ENCODE results near the gene ASCL3.
"Not testable (repeated sequence)": the region's sequence is repeated elsewhere in the genome, so short reads cannot be mapped to it uniquely, and the experiment has no call there.

Gene ASCL3

DNA sequence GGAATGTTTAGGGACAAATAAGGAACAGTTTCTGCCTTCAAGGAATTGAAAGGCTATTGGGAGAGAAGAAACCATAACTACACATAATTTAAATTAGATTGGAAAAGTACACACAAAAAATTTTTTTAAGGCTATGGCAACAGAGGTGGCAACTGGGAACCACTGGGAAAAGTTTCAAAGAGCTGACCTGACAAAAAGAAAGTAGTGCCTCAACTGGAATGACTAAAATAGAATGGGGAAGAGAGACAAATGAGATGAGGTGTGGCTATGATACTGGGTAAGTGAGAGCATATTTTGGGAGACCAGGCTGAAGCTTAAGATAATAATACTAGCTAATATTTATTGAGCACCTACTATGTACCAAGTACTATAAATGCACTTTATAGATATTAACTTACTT lies 34.7 kb downstream of the ASCL3 start:
- no peak for DNase-seq

DNA sequence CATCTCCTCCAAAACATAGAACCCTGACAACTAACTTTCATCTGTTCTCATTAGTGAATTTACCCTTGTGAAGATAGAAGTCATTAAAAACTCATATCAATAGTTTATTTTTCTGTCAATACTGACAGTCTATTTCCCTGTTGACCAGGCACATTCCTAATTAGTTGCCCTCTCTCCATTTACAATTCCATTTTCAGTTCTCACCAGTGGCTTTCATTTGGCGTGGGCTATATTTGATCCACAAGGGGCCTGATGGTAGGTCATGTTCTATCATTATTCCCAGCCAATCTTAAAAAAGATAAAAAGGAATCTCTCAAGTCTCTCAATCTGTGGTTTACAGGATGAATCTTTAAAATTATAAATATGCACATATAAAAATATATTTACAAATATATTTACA lies 35.7 kb downstream of the ASCL3 start:
- DNase-seq, result no peak

DNA sequence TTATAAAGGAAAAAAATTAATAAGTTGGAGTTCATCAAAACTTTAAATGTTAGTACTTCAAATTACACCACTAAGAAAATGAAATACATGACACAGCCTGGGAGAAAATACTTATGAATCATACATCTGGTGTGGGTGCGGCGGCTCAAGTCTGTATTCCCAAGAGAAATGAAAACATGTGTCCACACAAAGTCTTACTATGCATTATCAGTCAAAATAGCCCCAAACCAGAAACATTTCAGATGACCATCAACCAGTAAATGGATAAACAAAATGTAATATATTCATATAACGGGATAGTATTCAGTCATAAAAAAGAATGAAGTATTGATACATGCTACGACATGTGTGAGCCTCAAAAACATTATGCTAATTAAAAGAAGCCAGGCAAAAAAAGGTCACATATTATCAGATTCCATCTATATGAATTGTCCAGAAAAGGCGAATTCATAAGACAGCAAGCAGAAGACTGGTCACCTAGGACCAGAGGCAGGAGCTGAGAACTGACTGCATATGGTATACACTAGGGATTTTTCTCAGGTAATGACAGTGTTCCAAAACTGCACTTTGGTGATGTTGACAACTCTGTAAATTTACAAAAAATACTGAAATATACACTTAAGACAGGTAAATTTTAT lies 37.2 kb downstream of the ASCL3 start:
- DNase-seq, result no peak

DNA sequence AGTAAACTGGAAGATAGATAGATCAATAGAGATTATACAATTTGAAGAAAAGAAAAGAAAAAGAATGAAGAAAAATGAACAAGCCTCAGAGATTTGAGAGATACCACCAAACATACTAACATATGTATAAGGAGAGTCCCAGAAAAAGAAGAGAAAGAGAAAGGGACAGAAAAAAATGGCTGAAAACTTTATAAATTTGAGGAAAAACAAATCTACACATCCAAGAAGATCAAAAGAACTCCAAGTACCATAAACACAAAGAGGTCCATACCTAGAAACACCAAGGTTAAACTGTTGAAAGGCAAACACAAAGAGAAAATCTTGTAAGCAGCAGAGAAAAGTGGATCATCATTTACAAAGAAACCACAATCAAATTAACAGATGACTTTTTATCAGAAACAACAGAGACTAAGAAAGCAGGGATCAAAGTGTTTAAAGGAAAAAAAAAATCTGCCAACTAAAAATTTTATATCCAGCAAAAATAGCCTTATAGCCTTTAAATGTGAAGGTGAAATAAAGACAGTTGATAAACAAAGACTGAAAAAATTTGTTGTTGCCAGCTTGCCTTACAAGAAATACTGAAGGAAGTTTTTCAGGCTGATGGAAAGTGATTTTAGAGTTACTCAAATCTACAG lies 43.6 kb downstream of the ASCL3 start:
- no peak for DNase-seq

DNA sequence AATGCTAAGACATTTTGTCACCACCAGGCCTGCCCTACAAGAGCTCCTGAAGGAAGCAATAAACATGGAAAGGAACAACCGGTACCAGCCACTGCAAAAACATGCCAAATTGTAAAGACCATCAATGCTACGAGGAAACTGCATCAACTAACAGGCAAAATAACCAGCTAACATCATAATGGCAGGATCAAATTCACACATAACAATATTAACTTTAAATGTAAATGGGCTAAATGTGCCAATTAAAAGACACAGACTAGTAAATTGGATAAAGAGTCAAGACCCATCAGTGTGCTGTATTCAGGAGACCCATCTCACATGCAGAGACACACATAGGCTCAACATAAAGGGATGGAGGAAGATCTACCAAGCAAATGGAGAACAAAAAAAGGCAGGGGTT lies 51.6 kb downstream of the ASCL3 start:
- DNase-seq, result not testable (repeated sequence)

Measured in hematopoietic multipotent progenitor cell treated with erythropoietin and hydrocortisone succinate and interleukin-3 and kit ligand, for 8 days (in vitro differentiated cells).